GM23248 (cell line): ENCODE measurements around the gene BAZ2B.

Source experiments
- EZH2 ChIP-seq: fragments of 200-600 bp; sonication (generic); IDR thresholded peaks from 2 replicates; pipeline ENCODE4 v1.6.1; 2018; ENCODE audit warnings: antibody characterized with exemption, mild to moderate bottlenecking; ENCODE audit not compliant: insufficient read depth, poor library complexity, severe bottlenecking
- EZH2phosphoT487 ChIP-seq: fragments of 200-600 bp; sonication (generic); IDR thresholded peaks from 2 replicates; pipeline ENCODE4 v1.6.1; 2018; ENCODE audit warnings: antibody characterized with exemption, moderate library complexity, mild to moderate bottlenecking, low read depth; ENCODE audit not compliant: insufficient read depth

DNA sequence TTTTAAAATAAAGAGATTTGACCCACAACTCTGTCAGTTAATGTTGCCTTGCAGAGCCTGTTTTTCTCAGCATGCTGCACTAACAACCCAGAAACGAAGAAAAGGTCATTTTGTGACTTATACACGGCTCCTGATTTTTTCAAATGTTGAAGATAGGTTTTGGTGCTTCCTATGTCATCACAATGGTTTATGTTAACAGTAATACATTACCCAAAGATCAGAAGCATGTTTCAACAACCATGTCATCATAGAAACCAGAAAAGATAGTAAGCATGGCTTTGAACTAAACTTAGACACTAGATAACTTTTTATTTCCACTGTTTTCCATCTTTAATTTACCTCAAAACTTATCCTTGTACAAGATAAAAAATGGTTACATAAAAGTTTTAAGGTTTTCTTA, 10.1 kb downstream of the BAZ2B start:
- TF ChIP-seq EZH2 (no peak), EZH2phosphoT487 (no peak)
